Measurements from ENCODE around the gene RACK1. TPM values are rescaled to one million over a fixed set of nuclear protein-coding genes. Genes with fewer than 3 reads are reported as not detected.

Gene RACK1
- total RNA-seq, 1 donor from 2014 or later = 628 TPM

DNA sequence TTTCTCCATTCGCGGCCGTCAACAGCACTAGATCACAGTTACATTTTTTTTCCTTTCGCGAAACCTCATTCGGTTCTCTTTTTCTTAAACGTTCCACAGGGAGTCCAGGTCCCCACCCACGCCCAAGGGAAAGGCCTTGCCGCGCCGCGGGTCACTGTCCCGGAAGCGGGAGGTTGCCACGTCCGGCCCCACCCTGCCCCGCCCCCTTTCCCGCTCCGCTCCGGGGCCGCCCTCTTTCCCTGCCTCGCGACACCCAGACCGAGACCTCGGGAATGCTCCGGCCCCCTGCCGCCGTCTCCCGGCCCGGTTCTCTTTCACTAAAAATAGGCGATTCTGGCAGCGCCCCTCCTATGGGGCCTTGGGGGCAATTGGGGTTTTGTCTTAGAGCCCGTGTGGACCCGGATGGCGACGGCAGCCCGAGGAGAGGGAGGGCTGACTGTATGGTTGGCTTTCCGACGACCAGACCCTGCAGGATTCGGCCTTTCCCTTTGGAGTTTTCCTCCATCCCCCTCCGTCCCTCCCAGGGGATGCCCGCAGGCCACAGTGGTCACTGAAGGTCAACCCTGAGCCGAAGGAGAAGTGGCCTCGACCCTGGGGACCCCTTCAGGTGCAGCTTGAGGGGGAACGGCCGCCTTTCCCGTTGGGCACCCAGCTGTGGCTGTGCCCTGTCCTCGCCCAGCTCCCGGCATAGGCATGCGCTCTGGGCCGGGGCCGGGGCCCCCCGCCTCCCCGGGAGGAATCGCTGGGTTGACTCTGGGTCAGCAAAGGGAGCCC lies 2.8 kb upstream of the RACK1 start:
- H3K4me3 ChIP-seq = peak overlapping the region; percentile 94
- TF ChIP-seq, protein P1, sequence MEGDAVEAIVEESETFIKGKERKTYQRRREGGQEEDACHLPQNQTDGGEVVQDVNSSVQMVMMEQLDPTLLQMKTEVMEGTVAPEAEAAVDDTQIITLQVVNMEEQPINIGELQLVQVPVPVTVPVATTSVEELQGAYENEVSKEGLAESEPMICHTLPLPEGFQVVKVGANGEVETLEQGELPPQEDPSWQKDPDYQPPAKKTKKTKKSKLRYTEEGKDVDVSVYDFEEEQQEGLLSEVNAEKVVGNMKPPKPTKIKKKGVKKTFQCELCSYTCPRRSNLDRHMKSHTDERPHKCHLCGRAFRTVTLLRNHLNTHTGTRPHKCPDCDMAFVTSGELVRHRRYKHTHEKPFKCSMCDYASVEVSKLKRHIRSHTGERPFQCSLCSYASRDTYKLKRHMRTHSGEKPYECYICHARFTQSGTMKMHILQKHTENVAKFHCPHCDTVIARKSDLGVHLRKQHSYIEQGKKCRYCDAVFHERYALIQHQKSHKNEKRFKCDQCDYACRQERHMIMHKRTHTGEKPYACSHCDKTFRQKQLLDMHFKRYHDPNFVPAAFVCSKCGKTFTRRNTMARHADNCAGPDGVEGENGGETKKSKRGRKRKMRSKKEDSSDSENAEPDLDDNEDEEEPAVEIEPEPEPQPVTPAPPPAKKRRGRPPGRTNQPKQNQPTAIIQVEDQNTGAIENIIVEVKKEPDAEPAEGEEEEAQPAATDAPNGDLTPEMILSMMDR (IDR thresholded peaks at IDR 0.05; ENCODE audit: borderline replicate concordance) = no peak
- no peaks in the 10 kb centered on the region for H3K27me3 ChIP-seq (ENCODE audit: low read depth)
- H3K4me1 ChIP-seq = peaks cover 96% of the 10 kb centered on the region
- peaks cover 8% of the 10 kb centered on the region for H3K36me3 ChIP-seq
- peak overlapping the region; percentile 99 for H3K27ac ChIP-seq (replicated peaks)
- H3K9me3 ChIP-seq (replicated peaks) = no peaks in the 10 kb centered on the region
- intact Hi-C loops (cut with micrococcal nuclease) = no loop called here
- DNase-seq = peak; percentile 94

DNA sequence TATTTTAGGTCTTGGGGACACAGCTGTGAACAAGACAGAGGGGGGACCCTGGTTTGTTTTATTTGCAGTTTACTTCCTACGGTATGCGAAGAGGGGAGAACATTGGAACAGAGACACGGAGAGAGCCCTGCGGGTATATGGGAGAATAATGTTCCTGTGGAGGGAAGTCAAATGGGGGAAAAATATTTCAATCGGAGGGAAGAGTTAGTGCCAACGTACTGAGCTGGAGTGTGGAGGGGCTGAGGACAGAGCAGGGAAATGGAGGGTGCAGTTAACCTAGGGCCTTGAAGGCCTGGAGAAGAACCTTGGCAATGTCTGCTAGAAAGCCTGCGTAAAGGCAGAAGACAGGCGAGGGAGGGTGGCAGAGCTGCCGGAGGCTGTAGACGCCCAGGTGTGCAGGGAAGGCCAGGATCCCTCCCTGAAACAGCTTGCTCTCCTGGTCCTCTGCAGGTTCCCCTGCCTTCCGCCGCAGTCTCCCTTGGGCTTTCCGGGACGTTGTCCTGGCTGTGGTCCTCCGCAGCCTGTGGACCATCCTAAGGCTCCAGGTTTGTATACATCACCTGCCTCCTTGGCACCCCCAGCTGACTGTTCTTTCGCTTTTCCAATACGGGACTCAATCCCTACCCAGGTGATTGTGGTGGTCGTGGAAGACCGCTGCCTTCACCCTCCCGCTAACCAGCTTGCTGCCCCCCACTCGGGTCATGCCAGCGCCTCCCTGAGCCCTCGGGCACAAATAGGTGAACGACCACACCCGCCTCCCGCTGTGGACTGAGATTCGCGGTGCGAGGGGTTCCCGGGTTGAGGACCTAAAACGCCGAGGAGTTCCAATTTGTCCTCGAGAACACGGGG lies 1.9 kb upstream of the RACK1 start:
- DNase-seq = no peak
- intact Hi-C loops (cut with micrococcal nuclease) = no loop called here
- Histone ChIP-seq H3K27me3 (ENCODE audit: low read depth) (no peaks in the 10 kb centered on the region), H3K4me3 (peak overlapping the region; percentile 94), H3K9me3 (replicated peaks) (no peaks in the 10 kb centered on the region), H3K27ac (replicated peaks) (peak overlapping the region; percentile 99), H3K36me3 (peaks cover 16% of the 10 kb centered on the region), H3K4me1 (peaks cover 96% of the 10 kb centered on the region)
- TF ChIP-seq, protein P1 (IDR thresholded peaks at IDR 0.05; ENCODE audit: borderline replicate concordance) = no peak

DNA sequence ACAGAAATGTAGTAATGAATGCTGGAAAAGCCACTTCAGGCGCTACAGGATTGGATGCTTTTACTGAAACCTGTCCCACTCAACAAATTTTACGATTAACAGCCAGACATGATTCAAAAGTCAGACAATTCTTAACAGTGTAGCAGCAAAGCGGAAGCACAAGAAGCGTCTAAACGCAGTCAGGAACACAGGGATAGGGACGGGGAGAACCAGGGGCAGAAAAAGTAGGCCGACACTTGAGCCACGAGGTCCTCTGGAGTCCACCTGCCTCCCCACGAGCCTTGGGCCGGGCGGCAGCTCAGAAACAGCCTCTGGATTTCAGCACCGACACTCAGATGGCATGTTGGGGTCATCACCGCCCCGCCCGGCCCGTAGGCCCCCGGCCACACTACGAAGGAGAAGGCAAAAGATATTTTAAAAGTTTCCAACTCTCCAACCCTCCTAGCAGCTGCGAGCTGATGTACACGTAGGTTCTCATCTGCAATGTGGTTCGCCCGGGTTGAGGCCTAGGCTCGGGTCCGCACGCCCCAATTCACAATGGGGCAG lies 615 bp downstream of the RACK1 start:
- TF ChIP-seq, protein P1 (IDR thresholded peaks at IDR 0.05; ENCODE audit: borderline replicate concordance) = no peak
- DNase-seq = no peak
- intact Hi-C loops (cut with micrococcal nuclease) = no loop called here
- Histone ChIP-seq H3K9me3 (replicated peaks) (no peaks in the 10 kb centered on the region), H3K27ac (replicated peaks) (peak overlapping the region; percentile 99), H3K4me1 (peaks cover 82% of the 10 kb centered on the region), H3K27me3 (ENCODE audit: low read depth) (no peaks in the 10 kb centered on the region), H3K36me3 (peaks cover 41% of the 10 kb centered on the region), H3K4me3 (peak overlapping the region; percentile 94)

DNA sequence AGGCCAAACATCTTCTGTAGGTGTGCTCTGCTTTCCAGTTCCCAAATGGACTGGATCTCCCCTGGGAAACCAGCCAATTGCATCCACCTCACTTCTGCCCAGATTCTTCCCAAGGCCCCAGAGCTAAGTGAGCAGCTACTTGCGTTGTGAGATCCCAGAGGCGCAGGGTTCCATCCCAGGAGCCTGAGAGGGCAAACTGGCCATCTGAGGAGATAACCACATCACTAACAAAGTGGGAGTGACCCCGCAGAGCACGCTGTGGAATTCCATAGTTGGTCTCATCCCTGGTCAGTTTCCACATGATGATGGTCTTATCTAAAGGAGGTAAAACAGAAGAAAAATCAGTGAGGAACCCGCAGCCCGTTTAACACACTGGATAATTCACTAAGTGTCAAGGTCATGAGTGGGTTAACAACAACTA lies 1.7 kb downstream of the RACK1 start:
- DNase-seq = no peak
- Histone ChIP-seq H3K36me3 (peaks cover 52% of the 10 kb centered on the region), H3K4me3 (peak overlapping the region; percentile 94), H3K4me1 (peaks cover 71% of the 10 kb centered on the region), H3K27ac (replicated peaks) (peak overlapping the region; percentile 99), H3K9me3 (replicated peaks) (no peaks in the 10 kb centered on the region), H3K27me3 (ENCODE audit: low read depth) (no peaks in the 10 kb centered on the region)
- intact Hi-C loops (cut with micrococcal nuclease) = no loop called here
- TF ChIP-seq, protein P1 (IDR thresholded peaks at IDR 0.05; ENCODE audit: borderline replicate concordance) = no peak

DNA sequence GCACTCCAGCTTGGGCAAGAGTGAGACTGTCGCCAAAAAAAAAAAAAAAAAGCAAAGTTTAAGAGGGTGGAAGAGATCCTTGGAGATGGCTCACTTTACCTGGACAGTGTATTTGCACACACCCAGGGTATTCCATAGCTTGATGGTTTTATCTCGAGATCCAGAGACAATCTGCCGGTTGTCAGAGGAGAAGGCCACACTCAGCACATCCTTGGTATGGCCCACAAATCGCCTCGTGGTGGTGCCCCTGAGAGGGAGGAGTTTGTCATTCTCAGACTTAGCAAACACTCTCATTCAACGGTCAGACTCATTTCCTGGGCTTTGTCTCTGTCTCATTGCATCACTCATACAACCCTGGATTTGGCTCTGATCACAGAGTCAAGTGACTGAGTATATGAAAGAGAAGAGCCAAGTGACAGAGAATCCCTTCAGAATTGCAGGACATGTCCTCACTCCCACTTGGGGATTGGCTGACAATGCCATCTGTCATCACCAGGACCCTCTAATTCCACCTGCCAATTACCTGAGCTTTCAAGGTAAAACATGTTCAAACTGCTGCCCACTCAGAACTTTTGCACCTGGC lies 2.2 kb downstream of the RACK1 start:
- H3K4me1 ChIP-seq = peaks cover 66% of the 10 kb centered on the region
- intact Hi-C loops (cut with micrococcal nuclease) = no loop called here
- TF ChIP-seq, protein P1 (IDR thresholded peaks at IDR 0.05; ENCODE audit: borderline replicate concordance) = no peak

More for the DNA sequence above, 2.2 kb downstream of the RACK1 start:
- Histone ChIP-seq H3K4me3 (peak overlapping the region; percentile 94), H3K9me3 (replicated peaks) (no peaks in the 10 kb centered on the region), H3K36me3 (peaks cover 57% of the 10 kb centered on the region), H3K27ac (replicated peaks) (peak overlapping the region; percentile 99), H3K27me3 (ENCODE audit: low read depth) (no peaks in the 10 kb centered on the region)
- no peak for DNase-seq

Data from left ventricle myocardium inferior (tissue), 1 donor.